ENCODE measurements around the gene LAIR2.

LAIR2 gene

GRCh38 chr19:54535601-54536000 is 33.0 kb downstream of the LAIR2 start:
- no peak for DNase-seq

DNA sequence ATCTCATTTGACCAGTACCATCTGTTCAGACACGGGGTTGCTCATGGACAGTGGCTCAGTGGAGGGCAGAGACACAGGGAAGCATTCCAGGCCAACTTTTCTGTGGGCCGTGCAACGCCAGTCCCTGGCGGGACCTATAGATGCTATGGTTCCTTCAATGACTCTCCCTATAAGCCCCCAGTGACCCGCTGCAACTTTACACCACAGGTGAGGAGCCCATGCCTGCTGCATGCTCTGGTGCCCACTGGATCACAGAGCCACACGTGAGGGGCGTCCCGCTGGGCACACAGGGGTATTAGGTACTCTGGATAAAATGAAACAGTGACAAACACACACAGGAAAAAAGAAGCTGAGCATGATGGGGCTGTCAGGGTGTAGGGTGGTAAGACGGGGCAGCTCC is 34.3 kb downstream of the LAIR2 start:
- DNase-seq, result no peak

DNA sequence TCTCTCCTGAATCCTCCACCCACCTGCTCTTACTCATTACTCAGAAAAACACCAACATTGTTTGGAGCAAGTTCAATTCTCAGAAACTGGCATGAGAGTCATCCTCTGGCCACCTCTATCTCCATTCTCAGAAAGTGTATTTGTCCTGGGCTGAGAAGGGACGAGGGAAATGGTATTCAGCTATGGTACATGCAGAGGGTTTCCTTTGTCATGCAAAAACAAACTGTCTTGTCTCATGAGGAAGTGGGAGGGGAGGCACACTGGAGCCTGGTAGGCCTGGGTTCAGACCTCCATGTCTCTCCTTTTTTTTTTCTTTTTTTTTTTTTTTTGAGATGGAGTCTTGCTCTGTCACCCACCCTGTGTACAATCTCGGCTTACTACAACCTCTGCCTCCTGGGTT is 39.1 kb downstream of the LAIR2 start:
- DNase-seq, result no peak

DNA sequence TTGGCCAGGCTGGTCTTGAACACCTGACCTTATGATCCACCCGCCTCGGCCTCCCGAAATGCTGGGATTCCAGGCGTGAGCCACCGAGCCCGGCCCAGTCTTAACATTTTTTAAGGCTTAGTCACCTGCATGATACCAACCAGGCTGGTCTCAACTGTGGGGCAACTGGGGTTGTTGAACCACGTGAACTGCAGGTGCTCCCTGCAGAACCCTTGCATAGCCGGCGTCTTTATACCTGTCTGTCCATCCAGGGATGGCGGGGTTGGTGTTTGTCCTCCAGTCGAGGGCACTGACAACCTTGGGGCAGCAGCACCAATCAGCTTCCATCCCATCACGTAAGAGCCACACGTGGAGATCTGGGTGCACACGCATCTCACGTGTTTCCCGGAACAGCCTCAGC is 46.2 kb downstream of the LAIR2 start:
- no peak for DNase-seq

- no peak for DNase-seq
Observed at GRCh38 chr19:54549224-54549623, 46.6 kb downstream of the LAIR2 start.

DNA sequence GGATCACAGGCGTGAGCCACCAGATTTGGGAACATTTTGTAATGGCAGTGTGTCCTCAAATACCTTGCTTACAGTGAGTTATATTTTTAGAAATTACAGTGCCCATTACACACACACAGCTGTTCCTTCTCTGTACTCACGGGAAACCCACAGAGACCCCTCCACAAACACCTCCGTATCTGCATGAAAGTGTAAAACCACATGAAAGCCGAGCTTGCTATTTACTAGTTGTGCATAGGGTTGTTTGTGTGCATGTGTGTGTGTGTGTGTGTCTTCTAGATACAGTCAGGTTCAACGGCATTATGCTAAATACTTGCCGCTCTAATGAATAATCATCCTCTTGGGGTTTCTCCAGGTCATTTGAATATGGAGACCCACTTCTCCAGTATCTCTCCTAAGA is 48.7 kb downstream of the LAIR2 start:
- DNase-seq, result no peak

DNA sequence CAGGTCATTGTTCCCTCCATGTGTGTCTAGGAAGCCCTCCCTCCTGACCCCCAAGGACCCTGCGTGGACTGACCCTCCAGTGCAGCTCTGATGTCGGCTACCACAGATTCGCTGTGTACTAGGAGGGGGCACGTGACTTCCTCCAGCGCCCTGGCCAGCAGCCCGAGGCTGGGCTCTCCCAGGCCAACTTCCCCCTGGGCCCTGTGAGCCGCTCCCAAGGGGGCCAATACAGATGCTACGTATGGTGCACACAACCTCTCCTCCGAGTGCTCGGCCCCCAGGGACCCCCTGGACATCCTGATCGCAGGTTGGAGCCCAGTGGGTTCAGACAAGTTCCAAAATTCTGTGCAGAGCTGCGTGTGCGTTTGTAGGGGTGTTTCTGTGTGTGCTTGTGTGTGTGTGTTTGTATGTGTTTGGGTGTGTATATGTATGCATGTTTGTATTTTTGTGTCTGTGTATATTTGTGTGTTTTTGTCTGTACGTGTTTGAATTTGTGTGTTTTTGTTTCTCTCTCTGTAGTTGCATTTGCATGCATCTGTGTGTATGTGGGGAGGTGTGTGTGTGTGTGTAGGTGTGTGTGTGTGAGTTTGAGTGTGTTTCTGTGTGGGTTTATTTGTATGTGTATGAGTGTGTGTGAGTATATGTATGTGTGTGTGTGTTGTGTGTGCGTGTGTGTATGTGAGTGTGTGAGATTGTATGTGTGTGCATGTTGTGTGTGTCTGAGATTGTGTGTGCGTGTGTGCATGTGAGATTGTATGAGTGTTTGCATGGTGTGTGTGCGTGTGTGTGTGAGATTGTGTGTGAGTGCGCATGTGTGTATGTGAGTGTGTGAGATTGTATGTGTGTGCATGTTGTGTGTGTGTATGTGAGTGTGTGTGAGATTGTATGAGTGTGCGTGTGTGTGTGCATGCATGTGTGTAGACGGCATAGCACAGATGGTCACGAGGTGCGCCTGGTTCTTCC is 49.6 kb downstream of the LAIR2 start:
- DNase-seq, result no peak

GRCh38 chr19:54552913-54553310 is 50.3 kb downstream of the LAIR2 start:
- no peak for DNase-seq

- no peak for DNase-seq
Observed at GRCh38 chr19:54554006-54554405, 51.4 kb downstream of the LAIR2 start.

GRCh38 chr19:54554896-54555295 is 52.3 kb downstream of the LAIR2 start:
- no peak for DNase-seq

DNA sequence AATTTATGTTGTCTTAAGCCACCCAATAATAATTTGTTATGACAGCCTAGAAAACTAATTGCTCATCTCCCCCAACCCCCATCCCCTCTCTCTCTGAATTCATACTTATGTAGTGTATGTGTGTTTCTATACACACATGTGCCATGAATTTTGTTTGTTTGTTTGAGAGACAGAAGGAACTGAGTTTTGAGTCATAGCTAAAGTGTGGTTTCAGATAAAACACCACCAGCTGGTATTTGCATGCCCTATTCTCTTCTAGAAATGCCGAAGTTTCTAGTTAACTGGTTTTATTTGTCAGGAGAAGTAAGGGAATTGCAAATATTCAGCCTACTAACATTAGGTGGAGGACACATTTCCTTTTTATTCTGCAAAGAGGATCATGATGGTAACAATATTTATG is 53.6 kb downstream of the LAIR2 start:
- no peak for DNase-seq

GRCh38 chr19:54558339-54558738 is 55.7 kb downstream of the LAIR2 start:
- DNase-seq, result no peak

Data from activated gamma-delta T cell (primary cell).